A673 (cell line): Measurements from ENCODE around the gene BCL6. TPM values are rescaled to one million over a fixed set of nuclear protein-coding genes. Genes with fewer than 3 reads are reported as not detected.

ENCODE experiments used
- BruUV-seq: library from RNA; stranded (reverse); fragments of 400-500 nt; replicated peaks from 2 replicates; lab custom pipeline; 2021; lab: Mats Ljungman, UMichigan
- CTCF ChIA-PET: fragments of 300-600 bp; sonication (Branson Sonifier 250); formaldehyde crosslinking; loops from one replicate; lab custom pipeline; 2022; ENCODE audit warnings: antibody characterized with exemption; lab: Charles Lee
- POLR2A ChIA-PET: fragments of 300-600 bp; sonication (Branson Sonifier 250); formaldehyde crosslinking; loops from one replicate; lab custom pipeline; 2022; ENCODE audit warnings: antibody characterized with exemption; ENCODE audit not compliant: low non-redundant PET; lab: Charles Lee
- DNase-seq: peaks from one replicate; pipeline ENCODE4 v3.0.0-alpha.2; 2015; ENCODE audit warnings: low spot score
- H3K27ac ChIP-seq: fragments of 200-600 bp; sonication (generic); 2 replicates; pipeline ENCODE4 v1.5.1; 2016; ENCODE audit warnings: mixed run types, low read depth, mild to moderate bottlenecking, mixed read lengths, antibody characterized with exemption, low read length; ENCODE audit not compliant: poor library complexity, severe bottlenecking
- H3K27me3 ChIP-seq: fragments of 200-600 bp; sonication (generic); replicated peaks from 2 replicates; pipeline ENCODE4 v1.6.1; 2017; ENCODE audit warnings: mixed run types, low read depth, mild to moderate bottlenecking, mixed read lengths, antibody characterized with exemption, low read length; ENCODE audit not compliant: insufficient read depth, poor library complexity
- H3K36me3 ChIP-seq: fragments of 200-600 bp; sonication (generic); 2 replicates; pipeline ENCODE4 v1.6.1; 2016; ENCODE audit warnings: mixed run types, mild to moderate bottlenecking, mixed read lengths, antibody characterized with exemption, low read length; ENCODE audit not compliant: insufficient read depth, poor library complexity, severe bottlenecking
- H3K4me1 ChIP-seq: fragments of 200-600 bp; sonication (generic); 2 replicates; pipeline ENCODE4 v1.6.1; 2017; ENCODE audit warnings: mixed run types, mild to moderate bottlenecking, mixed read lengths, antibody characterized with exemption, low read length; ENCODE audit not compliant: insufficient read depth, poor library complexity, severe bottlenecking
- H3K4me3 ChIP-seq: fragments of 200-600 bp; sonication (generic); 2 replicates; pipeline ENCODE4 v1.5.1; 2016; ENCODE audit warnings: low read depth, mixed run types, mild to moderate bottlenecking, mixed read lengths, low read length; ENCODE audit not compliant: poor library complexity, severe bottlenecking
- H3K9me3 ChIP-seq: fragments of 200-600 bp; sonication (generic); 2 replicates; pipeline ENCODE4 v1.6.1; 2016; ENCODE audit warnings: mixed run types, low read depth, mild to moderate bottlenecking, mixed read lengths, antibody characterized with exemption, low read length; ENCODE audit not compliant: poor library complexity, severe bottlenecking
- EZH2 ChIP-seq: fragments of 200-600 bp; sonication (generic); IDR thresholded peaks from 2 replicates; pipeline ENCODE4 v1.6.1; 2017; ENCODE audit warnings: borderline replicate concordance, low read depth, mild to moderate bottlenecking, mixed read lengths, antibody characterized with exemption, low read length; ENCODE audit not compliant: poor library complexity, severe bottlenecking
- intact Hi-C: fragments of 100-400 bp; cut with micrococcal nuclease; formaldehyde crosslinking; loops from one replicate; pipeline ENCODE4 v1.10.0; 2022; ENCODE audit not compliant: unreplicated experiment
- total RNA-seq: library from RNA; stranded (reverse); gene quantifications from 2 replicates; pipeline ENCODE4 v1.2.3, GENCODE V29; 2021
- TF ChIP-seq, protein P1 (sequence below): fragments of 300-800, 200-600 bp; sonication (generic); conservative IDR thresholded peaks from 2 replicates; pipeline ENCODE4 v1.5.1; 2017; ENCODE audit warnings: low read depth, mild to moderate bottlenecking, antibody characterized with exemption, low read length, moderate library complexity, mixed read lengths

Gene BCL6
- total RNA-seq, 1 experiment from 2014 or later, result 30.3 TPM

DNA sequence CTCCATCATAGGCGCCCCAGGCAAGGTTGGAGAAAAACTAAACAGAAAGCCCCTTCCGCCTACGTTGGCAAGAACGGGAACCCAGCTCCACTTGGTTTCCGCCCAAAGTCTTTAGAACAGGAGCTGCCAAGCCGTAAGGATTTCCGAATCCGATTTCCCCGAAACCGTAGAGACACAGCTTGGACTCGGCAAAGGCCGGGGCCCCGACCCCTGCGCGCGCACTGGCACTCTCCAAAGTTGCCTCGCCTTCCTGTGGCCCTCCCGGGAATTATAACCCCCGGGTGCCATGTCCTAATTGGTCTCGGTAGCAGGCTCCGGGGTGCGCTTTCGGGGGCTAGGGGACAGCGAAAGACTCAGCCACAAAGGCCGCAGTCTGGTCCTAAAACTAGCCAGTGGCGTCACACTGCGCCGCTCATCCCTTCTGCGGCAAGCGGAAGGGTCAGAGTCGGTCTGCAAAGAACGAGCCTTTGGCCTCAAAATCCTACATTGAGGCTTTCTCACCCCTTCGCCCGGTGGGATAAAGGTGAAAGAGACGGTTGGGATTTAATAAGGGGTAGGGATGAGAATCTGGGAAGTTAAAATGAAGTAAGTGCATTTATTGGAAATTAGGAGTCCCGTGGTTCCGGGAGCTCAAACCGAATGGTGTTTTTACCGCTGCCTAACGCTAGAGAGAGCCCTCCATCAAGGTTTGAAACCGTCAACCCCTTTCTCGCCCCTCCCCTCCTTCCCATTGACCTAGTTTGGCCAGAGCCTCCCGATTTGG is 6.8 kb downstream of the BCL6 start:
- CTCF ChIA-PET, result interaction anchor here (0.6 to 4.1 kb wide), 8 partner anchors 858 to 1410 kb away, joined by 3 to 116 read pairs (median 3); no protein-coding TSS in a partner anchor
- BruUV-seq, result no TSS peak
- H3K4me3 ChIP-seq, result peak overlapping the region; percentile 70
- peak overlapping the region; percentile 58 for H3K27ac ChIP-seq
- TF ChIP-seq, protein P1, sequence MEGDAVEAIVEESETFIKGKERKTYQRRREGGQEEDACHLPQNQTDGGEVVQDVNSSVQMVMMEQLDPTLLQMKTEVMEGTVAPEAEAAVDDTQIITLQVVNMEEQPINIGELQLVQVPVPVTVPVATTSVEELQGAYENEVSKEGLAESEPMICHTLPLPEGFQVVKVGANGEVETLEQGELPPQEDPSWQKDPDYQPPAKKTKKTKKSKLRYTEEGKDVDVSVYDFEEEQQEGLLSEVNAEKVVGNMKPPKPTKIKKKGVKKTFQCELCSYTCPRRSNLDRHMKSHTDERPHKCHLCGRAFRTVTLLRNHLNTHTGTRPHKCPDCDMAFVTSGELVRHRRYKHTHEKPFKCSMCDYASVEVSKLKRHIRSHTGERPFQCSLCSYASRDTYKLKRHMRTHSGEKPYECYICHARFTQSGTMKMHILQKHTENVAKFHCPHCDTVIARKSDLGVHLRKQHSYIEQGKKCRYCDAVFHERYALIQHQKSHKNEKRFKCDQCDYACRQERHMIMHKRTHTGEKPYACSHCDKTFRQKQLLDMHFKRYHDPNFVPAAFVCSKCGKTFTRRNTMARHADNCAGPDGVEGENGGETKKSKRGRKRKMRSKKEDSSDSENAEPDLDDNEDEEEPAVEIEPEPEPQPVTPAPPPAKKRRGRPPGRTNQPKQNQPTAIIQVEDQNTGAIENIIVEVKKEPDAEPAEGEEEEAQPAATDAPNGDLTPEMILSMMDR, result peak; percentile 87
- no peak for TF ChIP-seq EZH2
- H3K36me3 ChIP-seq, result peaks cover 9% of the 10 kb centered on the region
- no peaks in the 10 kb centered on the region for H3K9me3 ChIP-seq
- H3K27me3 ChIP-seq, result no peaks in the 10 kb centered on the region
- POLR2A ChIA-PET, result interaction anchor here (0.5 to 0.6 kb wide), 2 partner anchors 179 to 518 kb away, joined by 3 to 4 read pairs; no protein-coding TSS in a partner anchor
- peaks cover 29% of the 10 kb centered on the region for H3K4me1 ChIP-seq
- intact Hi-C loops, result loop anchor here (2.0 kb wide), 2 partner anchors 1410 to 1494 kb away; no protein-coding TSS in a partner anchor
- peak; percentile 90 for DNase-seq

DNA sequence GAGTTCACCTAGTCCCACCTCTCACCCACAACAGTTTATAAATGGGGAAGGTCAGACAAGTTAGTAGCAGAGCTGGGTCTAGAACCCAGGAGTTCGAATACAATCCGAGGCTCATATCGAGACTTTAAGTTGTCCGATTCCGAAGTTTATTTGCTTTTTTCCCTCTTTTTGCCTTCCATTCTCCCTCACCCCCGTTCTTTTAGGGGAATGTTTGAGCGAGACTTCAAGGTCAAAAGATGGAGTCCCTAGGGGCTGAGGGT is 7.3 kb downstream of the BCL6 start:
- peak overlapping the region; percentile 70 for H3K4me3 ChIP-seq
- no TSS peak for BruUV-seq
- peaks cover 29% of the 10 kb centered on the region for H3K4me1 ChIP-seq
- peaks cover 14% of the 10 kb centered on the region for H3K36me3 ChIP-seq
- CTCF ChIA-PET, result interaction anchor here (0.7 to 4.1 kb wide), 4 partner anchors 1218 to 1395 kb away, joined by 3 to 116 read pairs (median 4); no protein-coding TSS in a partner anchor
- no peaks in the 10 kb centered on the region for H3K9me3 ChIP-seq
- TF ChIP-seq, protein P1, result no peak
- no peak for TF ChIP-seq EZH2
- DNase-seq, result no peak
- peak overlapping the region; percentile 58 for H3K27ac ChIP-seq
- POLR2A ChIA-PET, result interaction anchor here (0.5 kb wide), 1 partner anchor 518 kb away, joined by 4 read pairs; no protein-coding TSS in a partner anchor
- intact Hi-C loops, result loop anchor here (2.0 kb wide), 2 partner anchors 1411 to 1495 kb away; no protein-coding TSS in a partner anchor
- H3K27me3 ChIP-seq, result no peaks in the 10 kb centered on the region

DNA sequence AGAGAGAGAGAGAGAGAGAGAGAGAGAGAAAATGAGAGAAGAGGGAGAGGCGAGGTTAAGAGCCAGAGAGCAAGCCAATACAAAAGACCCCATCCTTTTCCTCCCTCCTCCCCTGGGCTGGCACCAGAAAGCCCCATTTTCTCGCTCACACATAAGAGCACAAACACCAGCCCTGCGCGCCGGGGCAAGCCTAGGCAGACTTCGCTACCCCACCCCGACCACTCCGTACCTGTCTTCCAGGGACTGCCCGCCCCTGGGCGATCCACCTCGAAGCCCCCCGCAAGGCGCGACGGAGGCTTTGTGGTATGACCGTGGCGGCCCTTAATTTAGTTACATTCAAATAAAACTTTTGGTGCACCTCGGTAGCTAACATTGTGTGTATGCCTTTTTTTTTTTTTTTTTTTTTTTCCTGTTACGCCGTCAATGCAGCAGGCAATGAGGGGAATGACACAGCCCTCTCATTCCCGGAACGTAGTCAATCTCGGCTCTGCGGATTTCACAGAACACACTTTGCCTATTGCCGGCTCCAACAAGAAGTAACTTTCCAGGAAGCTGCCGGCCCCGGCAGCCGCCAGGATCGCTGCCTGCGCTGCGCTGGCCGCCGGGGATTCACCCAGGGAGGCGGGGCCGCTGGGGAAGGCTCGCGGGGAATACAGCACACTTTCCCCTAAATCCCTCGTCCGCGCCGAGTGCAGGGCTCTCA is 7.7 kb downstream of the BCL6 start:
- H3K4me3 ChIP-seq, result peak overlapping the region; percentile 70
- intact Hi-C loops, result loop anchor here (2.0 kb wide), 2 partner anchors 1411 to 1495 kb away; no protein-coding TSS in a partner anchor
- CTCF ChIA-PET, result interaction anchor here (0.5 to 4.1 kb wide), 4 partner anchors 487 to 1395 kb away, joined by 3 to 116 read pairs (median 4); no protein-coding TSS in a partner anchor
- H3K27ac ChIP-seq, result peak overlapping the region; percentile 58
- TF ChIP-seq, protein P1, result no peak
- no peak for TF ChIP-seq EZH2
- H3K4me1 ChIP-seq, result peaks cover 25% of the 10 kb centered on the region
- BruUV-seq, result no TSS peak
- no peaks in the 10 kb centered on the region for H3K9me3 ChIP-seq
- POLR2A ChIA-PET, result no interaction called here
- H3K36me3 ChIP-seq, result peaks cover 19% of the 10 kb centered on the region
- no peaks in the 10 kb centered on the region for H3K27me3 ChIP-seq
- peak; percentile 70 for DNase-seq
